ENCODE measurements around the gene OR51A2. TPM values are rescaled to one million over a fixed set of nuclear protein-coding genes. Genes with fewer than 3 reads are reported as not detected.

Gene OR51A2
- total RNA-seq, 1 donor: not detected

DNA sequence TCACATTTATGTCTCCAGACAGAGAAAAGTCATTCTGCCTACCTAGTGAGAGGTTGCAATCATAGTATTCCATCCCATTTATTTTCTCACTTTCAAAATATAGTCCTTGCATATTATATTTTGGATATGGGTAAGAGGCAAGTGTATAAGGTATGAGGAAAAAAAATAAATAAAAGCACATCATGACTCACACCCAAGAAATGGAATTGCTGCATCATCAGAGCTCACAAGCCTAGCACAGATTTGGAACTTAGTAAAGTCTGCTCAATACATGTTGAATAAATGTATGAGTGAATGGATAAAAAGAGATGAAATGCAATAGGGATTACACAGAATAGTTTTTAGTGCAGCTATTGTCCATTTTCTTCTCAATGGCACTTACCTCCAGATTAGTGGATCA is 28.9 kb downstream of the OR51A2 start:
- TF ChIP-seq, protein P1, sequence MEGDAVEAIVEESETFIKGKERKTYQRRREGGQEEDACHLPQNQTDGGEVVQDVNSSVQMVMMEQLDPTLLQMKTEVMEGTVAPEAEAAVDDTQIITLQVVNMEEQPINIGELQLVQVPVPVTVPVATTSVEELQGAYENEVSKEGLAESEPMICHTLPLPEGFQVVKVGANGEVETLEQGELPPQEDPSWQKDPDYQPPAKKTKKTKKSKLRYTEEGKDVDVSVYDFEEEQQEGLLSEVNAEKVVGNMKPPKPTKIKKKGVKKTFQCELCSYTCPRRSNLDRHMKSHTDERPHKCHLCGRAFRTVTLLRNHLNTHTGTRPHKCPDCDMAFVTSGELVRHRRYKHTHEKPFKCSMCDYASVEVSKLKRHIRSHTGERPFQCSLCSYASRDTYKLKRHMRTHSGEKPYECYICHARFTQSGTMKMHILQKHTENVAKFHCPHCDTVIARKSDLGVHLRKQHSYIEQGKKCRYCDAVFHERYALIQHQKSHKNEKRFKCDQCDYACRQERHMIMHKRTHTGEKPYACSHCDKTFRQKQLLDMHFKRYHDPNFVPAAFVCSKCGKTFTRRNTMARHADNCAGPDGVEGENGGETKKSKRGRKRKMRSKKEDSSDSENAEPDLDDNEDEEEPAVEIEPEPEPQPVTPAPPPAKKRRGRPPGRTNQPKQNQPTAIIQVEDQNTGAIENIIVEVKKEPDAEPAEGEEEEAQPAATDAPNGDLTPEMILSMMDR (IDR thresholded peaks at IDR 0.05; ENCODE audit: insufficient read depth, low read depth, low read length): no peak
- DNase-seq (ENCODE audit: low read depth): no peak
- no peak overlapping the region for H3K4me3 ChIP-seq (ENCODE audit: low read depth, low read length)

DNA sequence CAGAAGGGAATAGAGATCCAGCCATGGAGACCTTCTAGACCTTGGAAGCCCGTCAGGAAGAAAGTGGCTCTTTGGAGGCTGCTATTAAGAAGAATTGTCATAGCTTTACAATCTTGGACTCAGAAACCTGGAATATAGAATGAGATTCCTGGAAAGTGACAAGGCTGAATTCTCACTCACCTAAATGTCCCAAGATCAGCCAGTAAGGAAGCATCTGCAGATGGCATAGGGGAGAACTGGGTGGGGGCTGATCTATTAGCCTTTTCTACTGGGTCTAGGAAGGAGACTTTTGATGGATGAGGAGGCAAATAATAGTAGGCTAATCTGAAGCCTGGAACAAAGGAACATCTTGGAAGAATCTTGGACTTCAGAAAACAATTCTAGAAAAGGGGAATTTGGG is 31.3 kb downstream of the OR51A2 start, which contains the start of gene OR51G1:
Gene OR51G1, minus strand, starts transcription at position 101 of the 400 bp plus-strand sequence. Its CDS starts 0 bp downstream, at position 101.
- DNase-seq (ENCODE audit: low read depth): no peak
- H3K4me3 ChIP-seq (ENCODE audit: low read depth, low read length): no peak within 1 kb of the TSS
- TF ChIP-seq, protein P1 (IDR thresholded peaks at IDR 0.05; ENCODE audit: insufficient read depth, low read depth, low read length): no peak

DNA sequence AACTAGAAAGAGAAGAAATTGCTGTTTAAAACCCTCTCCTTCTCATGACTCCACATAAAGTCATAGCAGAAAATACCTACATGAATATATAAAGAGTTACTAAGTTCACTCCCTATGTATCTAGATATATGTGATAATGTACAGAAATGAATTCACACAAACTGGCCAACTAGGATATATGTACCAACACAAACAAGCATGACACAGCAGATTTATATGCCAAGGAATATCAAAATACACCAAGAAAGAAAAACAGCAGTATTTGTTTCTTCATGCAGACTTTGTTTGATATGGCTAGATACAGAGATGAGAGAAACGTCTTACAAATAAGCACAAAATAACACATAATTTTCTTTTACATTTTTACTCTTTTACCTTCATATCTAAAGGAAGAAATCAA is 33.2 kb downstream of the OR51A2 start:
- TF ChIP-seq, protein P1 (IDR thresholded peaks at IDR 0.05; ENCODE audit: insufficient read depth, low read depth, low read length): no peak
- no peak overlapping the region for H3K4me3 ChIP-seq (ENCODE audit: low read depth, low read length)
- no peak for DNase-seq (ENCODE audit: low read depth)

DNA sequence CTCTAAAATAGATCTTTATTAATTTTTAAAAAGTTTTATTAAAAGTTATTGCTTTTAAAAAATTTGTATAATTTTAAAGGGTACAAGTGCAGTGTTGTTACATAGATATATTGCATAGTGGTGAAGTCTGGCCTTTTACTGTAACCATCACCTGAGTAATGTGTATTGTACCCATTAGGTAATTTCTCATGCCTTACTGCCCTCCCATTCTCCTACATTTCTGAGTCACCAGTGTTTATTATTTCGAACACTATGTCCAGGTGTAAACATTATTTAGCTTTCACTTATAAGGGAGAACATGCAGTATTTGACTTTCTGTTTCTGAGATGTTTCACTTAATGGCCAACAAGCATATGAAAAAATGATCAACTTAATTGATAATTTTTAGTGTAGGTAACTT is 33.7 kb downstream of the OR51A2 start:
- TF ChIP-seq, protein P1 (IDR thresholded peaks at IDR 0.05; ENCODE audit: insufficient read depth, low read depth, low read length): no peak
- DNase-seq (ENCODE audit: low read depth): no peak
- no peak overlapping the region for H3K4me3 ChIP-seq (ENCODE audit: low read depth, low read length)

DNA sequence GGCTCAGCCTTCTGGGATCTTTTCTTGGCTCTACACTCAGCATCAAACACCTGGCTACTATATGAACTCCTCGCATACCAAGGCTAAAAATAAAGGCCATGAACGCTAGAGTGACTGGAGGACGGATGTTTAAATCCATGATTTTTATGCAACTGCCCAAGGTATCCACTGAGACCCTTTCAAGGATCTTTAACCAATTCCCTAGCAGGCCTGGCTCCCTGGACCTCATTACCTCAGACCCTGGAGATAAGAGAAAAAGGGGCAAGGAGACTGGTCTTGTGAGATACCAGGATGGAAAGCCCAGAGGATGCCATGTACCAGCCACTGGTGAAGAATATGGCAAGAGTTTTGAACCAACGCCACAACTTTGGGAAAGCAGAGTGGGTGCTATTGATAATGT is 36.3 kb downstream of the OR51A2 start, which contains the start of gene OR51G2:
Gene OR51G2, minus strand, starts transcription at position 101 of the 400 bp plus-strand sequence. CDS start 3,687 bp downstream, outside the sequence.
- TF ChIP-seq, protein P1 (IDR thresholded peaks at IDR 0.05; ENCODE audit: insufficient read depth, low read depth, low read length): no peak
- DNase-seq (ENCODE audit: low read depth): no peak

DNA sequence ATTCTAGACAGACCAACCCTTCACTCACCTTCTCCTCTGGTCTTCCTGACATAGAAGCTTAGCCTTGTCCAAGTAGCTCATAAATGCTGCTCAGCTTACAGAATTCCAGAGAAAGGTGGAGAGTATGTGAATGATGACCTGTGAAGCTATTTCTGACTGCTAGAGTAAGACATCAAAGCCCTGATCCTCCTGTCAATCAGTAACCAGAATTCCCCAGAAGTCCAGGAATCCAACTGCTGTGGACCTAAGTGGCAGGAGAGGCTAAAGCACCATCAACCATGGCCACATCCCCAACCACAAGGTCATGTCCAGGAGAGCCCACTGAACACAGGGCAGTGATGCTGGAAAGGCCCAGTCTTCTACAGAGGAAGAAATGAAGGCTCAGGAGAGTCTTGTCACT is 38.9 kb downstream of the OR51A2 start:
- no peak overlapping the region for H3K4me3 ChIP-seq (ENCODE audit: low read depth, low read length)
- no peak for DNase-seq (ENCODE audit: low read depth)
- TF ChIP-seq, protein P1 (IDR thresholded peaks at IDR 0.05; ENCODE audit: insufficient read depth, low read depth, low read length): no peak

More for the DNA sequence above, 36.3 kb downstream of the OR51A2 start, which contains the start of gene OR51G2:
- no peak within 1 kb of the TSS for H3K4me3 ChIP-seq (ENCODE audit: low read depth, low read length)

Other genes starting within 250 kb of the OR51A2 start
- gene OR51F1, start 185.8 kb downstream of the OR51A2 start, total RNA-seq: not detected in 2 replicates
- not detected in 2 replicates for gene OR52R1, start 151.3 kb downstream of the OR51A2 start, total RNA-seq
- not detected in 2 replicates for gene OR51F2, start 134.4 kb downstream of the OR51A2 start, total RNA-seq
- not detected in 2 replicates for gene OR51S1, start 106.5 kb downstream of the OR51A2 start, total RNA-seq
- not detected in 2 replicates for gene OR51T1, start 73.8 kb downstream of the OR51A2 start, total RNA-seq
- gene OR51A7, start 51.9 kb downstream of the OR51A2 start, total RNA-seq: not detected in 2 replicates
- not detected in 2 replicates for gene OR51G2, start 36.4 kb downstream of the OR51A2 start, total RNA-seq
- not detected in 2 replicates for gene OR51G1, start 31.4 kb downstream of the OR51A2 start, total RNA-seq
- gene OR51A4, start 8.1 kb downstream of the OR51A2 start, total RNA-seq: not detected in 2 replicates
- not detected in 2 replicates for gene OR51L1, start 39.1 kb upstream of the OR51A2 start, total RNA-seq
- gene OR52J3, start 90.8 kb upstream of the OR51A2 start, total RNA-seq: not detected in 2 replicates
- not detected in 2 replicates for gene OR52E2, start 103.9 kb upstream of the OR51A2 start, total RNA-seq
- not detected in 2 replicates for gene OR52E1, start 113.9 kb upstream of the OR51A2 start, total RNA-seq
- not detected in 2 replicates for gene OR52A5, start 182.6 kb upstream of the OR51A2 start, total RNA-seq
- gene OR52A1, start 199.0 kb upstream of the OR51A2 start, total RNA-seq: not detected in 2 replicates
- not detected in 2 replicates for gene OR51V1, start 245.0 kb upstream of the OR51A2 start, total RNA-seq

Data from fibroblast of villous mesenchyme (primary cell).